HG03354 (cell line): ENCODE results near the gene STOML3.

ENCODE experiments used
- ATAC-seq: cut with Tn5 transposase; IDR thresholded peaks from one replicate; pipeline ENCODE4 v1.9.1; 2021; ENCODE audit warnings: mild to moderate bottlenecking; ENCODE audit not compliant: unreplicated experiment, poor library complexity, severe bottlenecking

STOML3 gene

GRCh38 chr13:38933786-38934185 lies 56.8 kb downstream of the STOML3 start:
- no peak for ATAC-seq

GRCh38 chr13:38922170-38922569 lies 68.5 kb downstream of the STOML3 start:
- no peak for ATAC-seq

GRCh38 chr13:38921081-38921480 lies 69.5 kb downstream of the STOML3 start:
- ATAC-seq, result no peak
